ENCODE measurements around the gene DIO1.
"Not testable (repeated sequence)": the region's sequence is repeated elsewhere in the genome, so short reads cannot be mapped to it uniquely, and the experiment has no call there.

Gene DIO1

DNA sequence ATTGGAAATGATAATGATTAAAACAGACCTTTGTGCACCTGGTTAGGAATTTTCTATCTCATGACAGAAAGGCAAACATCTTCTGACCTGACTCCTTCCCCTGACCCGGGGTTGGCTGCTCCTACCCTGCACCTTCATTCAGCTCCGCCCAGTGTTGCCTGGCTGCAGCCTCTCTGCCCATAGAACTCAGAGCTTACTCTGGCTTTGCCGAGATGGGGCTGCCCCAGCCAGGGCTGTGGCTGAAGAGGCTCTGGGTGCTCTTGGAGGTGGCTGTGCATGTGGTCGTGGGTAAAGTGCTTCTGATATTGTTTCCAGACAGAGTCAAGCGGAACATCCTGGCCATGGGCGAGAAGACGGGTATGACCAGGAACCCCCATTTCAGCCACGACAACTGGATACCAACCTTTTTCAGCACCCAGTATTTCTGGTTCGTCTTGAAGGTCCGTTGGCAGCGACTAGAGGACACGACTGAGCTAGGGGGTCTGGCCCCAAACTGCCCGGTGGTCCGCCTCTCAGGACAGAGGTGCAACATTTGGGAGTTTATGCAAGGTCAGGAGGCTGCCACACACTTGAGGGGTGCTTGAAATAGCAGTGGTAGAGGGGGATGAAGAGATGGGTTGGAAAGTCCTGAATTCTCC lies at the start of gene DIO1:
DIO1 (plus strand) TSS at position 189 of the 638 bp plus-strand sequence; CDS start at position 213, 24 bp downstream.
- no peak for DNase-seq

DNA sequence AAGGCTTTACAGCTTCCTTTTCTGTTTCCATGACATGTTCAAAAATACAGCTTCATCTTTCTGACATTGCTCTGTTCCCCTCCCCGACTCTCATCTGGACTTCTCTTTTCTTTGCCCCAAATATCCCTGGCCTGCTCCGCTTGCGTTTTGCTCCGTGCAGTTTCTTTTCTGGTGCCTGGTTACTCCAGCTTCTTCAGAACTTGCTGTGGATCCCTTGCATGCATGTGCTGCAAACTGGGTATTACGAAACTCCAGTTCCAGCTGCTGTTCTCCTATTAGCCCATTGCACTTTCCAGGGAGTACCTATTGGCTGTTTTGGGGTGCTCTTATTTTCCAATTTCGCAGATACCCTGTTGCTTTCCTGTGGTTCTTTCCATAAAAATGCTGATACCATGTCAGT lies 46.0 kb upstream of the DIO1 start:
- DNase-seq = no peak

DNA sequence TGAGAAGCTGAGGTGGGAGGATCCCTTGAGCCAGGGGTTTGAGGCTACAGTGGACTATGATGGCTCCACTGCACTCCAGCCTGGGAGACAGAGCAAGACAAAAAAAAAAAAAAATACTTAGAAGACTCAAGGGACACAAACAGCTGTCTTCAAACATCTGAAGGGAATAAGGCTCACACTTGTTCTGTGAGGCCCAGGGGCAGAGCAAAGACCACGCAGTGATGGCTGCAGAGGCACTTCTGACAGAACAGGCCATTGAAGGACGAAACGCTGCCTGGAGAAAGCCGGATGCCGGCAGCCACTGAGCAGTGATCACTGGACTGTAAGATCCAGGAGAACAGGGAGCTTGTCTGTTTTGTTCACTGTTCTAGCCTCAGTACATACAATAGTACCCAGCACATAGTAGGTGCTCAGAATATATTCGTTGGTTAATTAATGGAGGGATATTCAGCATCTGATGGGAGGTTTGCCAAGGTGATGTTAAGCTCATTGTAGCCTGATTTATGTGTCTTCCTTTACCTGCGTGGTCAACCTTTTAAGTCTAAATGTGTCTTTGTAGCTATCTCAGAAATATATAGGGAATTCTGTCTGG lies 43.8 kb upstream of the DIO1 start:
- no peak for DNase-seq

DNA sequence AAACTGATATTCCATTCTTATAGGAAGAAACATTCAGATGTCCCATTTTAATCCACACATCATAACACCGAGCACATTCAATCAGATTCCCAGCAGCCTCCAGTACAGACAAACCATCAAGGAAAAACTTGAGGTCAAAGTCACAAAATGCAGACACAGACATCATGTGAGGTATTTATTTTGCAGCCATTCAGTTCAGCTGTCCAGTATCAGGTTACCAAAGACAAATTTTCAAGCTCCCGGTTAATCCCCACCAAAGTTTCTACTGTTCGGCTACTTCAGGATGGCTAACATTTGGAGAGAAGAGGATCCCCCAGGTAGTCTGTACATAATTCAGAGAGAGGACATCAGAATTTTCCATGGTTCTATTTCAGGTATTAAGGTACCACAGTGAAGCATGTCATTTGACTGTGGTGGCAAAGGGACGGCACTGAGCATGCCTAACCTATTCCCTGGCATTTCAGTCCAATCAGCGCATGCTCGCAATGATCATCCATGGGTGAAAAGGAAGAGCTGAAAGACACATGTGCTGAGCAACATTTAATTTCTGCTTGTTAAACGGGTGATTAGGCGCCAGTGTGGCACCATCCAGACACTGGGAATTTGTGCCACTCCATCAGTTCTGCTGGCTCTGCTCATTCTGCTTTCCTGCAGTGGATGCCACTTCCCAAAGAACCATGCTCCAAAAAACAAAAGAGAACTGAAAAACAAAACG lies 42.3 kb upstream of the DIO1 start:
- no peak for DNase-seq

DNA sequence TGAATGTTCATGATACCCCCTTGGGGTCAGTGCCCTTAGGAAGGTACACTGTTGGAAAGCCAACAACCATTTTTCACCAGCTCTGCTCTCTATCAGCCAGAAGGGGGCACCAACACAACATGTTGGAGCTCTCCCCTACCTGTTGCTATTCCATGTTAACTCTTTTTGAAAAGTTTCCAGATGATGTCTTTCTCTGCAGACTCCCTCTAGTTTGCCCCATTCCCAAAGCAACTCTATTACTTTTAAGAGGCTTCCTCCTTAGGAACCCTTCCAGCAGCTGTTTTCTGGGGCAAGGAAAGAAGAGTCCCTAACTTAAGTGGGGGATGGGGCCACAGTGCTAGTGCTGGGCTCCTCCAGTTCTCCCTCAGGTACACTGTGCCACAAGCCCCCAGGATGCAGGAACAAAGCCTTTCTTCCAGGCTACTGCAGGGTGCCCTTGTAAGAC lies 33.0 kb upstream of the DIO1 start:
- peak; percentile 40 to 76 (median 52) for DNase-seq

DNA sequence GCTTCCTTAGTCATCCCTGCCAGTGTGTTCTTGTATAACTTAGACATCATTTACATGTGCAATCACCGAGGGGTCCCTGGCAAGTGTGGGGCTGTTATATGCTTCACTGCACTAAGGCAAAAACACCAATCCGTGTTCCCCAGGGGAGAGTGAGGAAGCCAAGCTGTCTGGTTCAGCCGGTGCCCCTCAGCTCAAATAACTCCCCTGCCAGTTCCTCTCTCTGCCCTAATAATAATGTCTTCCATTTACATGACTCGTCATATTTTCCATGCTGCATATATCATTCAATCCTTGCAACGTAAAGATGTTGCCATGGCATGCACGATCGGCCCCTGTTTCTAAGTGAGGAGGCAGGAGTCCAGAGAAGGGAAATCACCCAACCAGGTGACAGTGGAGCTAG lies 31.5 kb upstream of the DIO1 start:
- DNase-seq = no peak

DNA sequence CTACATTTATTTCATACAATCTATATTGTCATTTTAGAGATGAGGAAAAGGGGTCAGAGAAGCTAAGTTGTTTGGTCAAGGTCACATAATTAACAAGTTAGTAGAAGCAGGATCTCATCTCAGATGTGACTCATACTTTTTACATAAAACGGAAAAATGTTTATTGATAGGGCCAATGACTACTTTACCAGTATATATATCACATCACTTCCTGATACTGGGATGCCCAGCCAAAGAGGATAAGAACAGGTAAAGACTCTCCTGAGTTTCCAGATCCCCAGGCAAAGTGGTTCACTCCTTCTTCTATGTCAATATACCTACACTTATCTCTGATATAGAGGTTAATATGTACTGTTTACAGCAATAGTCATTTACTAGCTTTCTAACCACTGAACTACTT lies 25.4 kb upstream of the DIO1 start:
- DNase-seq = no peak

DNA sequence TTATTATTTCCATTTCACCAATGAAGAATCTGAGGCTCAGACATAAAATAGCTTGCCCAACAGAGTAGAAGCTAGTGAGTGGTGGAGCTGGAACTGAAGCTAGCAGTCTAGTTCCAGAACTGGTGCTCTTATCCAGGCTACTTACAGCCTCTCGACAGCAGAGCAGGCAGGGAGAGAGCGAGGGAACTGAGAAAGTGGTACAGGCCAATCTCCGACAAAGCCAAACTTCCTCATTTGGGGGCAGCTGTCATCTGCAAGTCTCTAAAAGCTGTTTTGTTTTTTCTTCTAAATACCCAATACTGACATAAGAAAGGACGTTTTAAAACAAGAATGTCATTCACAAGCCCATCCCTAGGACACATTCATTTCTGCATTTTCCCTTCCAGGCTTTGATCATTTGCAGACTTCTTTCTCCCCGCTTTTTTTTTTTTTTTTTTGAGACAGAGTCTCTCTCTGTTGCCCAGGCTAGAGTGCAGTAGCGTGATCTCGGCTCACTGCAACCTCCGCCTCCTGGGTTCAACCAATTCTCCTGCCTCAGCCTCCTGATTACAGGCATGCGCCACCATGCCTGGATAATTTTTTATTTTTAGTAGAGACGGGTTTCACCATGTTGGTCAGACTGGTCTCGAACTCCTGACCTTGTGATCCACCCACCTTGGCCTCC lies 24.4 kb upstream of the DIO1 start:
- DNase-seq = no peak

DNA sequence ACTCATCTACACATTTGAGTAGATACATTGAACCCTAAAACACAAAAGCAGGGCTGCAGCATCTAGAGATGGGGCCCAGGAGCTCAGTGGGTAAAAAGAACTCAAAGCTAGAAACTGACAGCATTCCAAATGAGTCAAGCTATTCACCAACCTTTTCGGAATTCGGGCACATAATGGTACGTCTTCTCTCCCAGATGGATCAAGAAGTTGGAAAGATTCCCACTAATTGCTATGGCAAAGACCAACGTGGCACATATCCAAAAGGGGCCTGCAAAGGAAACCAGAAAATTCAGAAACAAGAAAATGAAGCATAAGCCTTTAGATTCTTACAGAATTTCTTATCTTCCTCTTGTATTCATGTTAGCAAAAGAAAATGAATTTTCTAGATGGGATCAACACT lies 22.8 kb upstream of the DIO1 start:
- DNase-seq = no peak

DNA sequence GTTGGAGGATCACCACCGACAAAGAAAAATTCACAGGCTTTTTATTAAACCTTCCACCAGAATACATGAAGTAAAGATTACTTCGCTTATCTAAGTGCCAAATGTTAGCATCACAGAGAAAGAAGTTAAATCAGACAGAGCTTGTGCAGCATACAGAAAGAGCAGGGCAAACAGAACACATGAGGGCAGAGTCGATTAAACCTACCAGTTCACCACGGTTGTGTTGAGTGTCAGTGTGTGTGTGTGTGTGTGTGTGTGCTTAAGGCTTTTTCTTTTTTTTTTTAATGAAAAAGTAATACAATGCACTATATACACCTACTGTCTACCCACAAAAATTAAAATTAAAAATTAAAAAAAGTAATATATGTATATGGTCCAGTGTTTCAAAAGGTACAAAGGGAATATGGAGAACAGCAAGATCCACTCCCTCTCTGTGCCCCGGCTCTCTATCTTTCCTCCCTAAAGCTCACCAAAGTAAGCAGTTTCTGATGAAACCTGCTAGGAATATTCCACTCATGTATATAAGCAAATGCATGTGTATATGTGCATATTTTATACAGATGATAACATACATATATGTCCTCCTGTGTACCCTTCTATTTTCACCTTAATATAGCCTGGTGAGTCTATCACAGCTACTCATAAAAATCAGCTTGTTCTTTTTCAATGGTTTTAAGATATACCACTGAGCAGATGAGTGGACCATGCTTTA lies 22.1 kb upstream of the DIO1 start:
- DNase-seq = no peak

DNA sequence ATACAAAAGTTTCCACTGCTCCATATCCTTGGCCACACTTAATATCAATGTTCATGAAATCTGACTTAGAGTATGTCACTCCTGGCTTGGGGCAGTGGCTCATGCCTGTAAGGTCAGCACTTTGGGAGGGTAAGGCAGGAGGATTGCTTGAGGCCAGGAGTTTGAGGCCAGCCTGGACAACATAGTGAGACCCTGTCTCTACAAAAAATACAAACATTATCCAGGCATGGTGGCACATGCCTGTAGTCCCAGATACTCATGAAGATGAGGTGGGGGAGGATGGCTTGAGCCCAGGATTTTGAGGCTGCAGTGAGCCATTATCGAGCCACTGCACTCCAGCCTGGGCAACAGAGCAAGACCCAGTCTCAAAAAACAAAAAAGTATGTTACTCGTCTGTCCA lies 18.8 kb upstream of the DIO1 start:
- DNase-seq = not testable (repeated sequence)

DNA sequence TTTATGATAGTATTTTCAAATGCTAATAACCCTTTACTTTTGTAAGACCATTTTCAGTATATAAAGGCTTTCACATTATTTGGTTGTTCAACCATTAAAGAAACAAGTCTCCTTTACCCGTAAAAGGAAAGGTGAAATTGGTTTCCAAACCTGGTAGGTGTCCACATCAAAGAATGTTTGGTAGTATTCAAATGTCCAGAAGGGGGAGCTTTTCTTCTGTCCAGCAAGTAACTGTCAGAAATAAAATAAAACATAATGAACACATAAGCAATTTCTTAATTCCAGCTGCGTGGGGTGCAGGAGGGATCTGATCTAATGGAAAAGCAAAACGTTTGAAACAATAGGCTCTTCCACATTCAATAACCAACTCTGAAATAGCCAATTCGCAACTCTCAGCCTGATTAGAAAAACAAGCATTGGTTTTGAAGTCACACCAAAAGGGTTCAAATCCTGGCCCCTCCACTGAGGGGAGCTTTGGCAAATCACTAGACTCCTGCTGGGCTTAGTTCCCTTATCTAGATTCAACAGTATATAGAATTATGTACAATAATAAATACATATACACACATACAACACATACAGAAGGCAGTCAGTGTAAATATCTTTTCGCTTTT lies 15.4 kb upstream of the DIO1 start:
- peak; percentile 18 to 73 (median 39) for DNase-seq

DNA sequence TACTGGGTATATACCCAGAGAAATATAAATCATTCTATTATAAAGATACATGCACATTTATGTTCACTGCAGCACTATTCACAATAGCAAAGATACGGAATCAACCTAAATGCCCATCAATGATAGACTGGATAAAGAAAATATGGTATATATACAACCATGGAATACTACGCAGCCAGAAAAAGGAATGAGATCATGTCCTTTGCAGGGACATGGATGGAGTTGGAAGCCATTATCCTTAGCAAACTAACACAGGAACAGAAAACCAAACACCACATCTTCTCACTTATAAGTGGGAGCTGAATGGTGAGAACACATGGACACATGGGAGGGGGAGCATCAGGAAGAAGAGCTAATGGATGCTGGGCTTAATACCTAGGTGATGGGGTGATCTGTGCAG lies 12.1 kb upstream of the DIO1 start:
- not testable (repeated sequence) for DNase-seq

DNA sequence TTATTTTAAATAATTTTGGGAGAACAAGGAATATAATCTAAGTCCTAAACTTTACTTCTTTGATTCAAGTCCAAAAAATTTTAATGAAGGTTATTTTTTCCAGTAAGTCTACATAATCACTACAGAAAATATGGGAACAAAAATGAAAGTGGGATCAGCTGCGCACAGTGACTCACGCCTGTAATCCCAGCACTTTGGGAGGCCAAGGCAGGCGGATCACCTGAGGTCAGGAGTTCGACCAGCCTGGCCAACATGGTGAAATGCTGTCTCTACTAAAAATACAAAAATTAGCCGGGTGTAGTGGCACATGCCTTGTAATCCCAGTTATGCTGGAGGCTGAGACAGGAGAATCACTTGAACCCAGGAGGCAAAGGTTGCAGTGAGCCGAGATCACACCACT lies 10.4 kb upstream of the DIO1 start:
- not testable (repeated sequence) for DNase-seq

DNA sequence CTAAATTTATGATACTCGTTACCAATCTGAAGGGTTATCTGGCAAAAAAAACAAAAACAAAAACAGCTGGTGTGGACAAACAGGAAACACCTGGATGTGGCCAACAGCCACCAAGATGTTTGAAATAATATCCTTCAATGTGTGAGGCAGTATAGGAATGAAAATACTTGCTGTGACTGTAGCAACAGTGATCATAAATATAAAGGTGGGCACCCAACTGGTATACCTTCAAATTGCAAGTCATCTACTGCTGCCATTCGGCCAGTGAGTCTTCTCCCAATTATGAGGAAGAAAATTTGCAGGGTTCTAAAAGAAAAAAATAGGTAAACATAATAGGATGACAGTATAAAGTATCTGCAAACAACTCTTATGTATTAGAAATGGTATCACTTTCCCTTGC lies 5.3 kb upstream of the DIO1 start:
- no peak for DNase-seq

DNA sequence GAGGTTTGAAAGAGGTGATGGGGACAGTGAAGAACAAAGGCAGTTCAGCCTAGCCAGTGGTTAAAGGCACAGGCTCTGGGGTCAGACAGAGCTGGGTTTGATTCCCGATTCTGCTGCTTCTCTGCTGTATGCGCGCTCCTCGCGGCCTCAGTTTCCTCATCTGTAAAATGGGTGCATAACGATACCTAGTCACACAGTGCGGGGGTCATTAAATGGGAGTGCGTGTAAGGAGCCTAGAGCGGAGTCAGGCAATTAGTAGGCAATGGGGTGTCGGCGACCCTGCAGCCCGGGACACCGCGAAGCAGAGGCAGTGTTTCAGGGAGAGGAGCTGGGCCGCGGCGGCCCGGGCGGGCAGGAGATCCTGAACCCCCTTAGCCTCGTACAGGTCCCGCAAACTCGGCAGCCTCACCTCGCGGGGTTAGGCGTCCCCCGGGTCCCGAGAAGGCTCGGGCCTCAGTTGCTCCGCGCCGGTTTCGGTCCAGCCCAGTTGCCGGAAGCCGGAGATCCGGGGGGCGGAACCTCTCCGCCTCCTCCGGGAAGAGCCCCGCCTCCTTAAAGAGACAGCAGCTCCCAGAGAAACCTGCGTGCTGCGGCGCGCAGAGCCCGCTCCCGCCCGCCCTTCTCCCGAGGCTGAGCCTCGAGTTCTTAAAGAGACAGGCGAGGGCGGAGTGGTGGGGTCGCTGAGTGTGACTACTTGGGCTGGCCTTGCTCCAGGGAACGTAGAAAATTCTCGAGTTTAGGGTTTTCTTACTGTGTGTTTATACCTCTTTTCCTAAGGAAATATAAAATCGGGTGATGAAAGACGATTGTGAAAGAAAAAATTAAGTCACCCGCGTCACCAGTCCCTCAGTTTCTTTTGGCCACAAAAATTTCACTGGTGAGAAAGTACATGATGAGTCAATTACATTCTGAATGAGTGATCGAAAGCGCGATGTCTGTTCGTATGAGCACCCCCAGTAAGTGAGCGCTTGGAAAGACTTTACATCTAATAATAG lies 4.4 kb upstream of the DIO1 start, which contains the start of gene YIPF1:
YIPF1 (minus strand) TSS at position 494 of the 995 bp plus-strand sequence. CDS start 860 bp downstream, outside the sequence.
- DNase-seq = peak; percentile 86 to 91 (median 91)

DNA sequence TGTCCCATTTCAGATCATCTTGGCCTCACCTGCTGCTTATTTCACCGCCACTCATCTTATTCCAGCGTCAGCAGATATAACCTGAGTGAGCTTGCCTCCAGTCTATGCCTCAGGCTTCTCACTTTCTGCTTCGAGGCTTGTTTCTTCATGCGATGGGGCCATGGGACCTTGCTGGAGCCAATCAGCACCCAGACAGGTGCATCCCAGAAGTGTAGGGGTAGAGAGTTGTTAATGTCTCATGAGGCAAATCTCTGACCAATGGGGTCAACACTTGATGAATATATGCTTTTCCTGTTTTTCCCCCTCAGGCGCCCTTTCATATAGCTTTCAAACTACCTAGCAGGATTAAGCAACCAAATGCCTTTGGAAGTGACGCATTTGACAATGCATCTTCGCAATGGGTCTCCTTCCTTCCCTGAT lies 3.5 kb upstream of the DIO1 start:
- peak; percentile 13 to 62 (median 33) for DNase-seq

DNA sequence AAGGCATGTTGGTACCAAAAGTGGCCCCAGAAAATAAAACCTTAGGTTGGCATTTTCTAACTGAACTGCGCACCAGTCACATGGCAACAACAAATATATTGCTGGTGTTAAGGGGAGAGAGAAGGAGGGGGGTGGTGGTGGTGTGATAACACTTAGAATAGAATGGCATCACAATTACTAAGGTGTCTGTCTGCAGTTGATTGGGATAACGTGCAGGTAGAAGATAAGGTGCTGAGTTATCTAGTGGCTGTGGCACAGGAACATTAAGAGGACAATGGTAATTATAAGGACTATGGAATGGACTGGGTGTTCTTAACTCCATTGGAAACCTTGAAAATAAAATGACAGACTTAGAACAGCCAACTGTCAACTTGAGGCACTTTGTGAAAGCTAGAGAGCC lies 3.0 kb upstream of the DIO1 start:
- no peak for DNase-seq

DNA sequence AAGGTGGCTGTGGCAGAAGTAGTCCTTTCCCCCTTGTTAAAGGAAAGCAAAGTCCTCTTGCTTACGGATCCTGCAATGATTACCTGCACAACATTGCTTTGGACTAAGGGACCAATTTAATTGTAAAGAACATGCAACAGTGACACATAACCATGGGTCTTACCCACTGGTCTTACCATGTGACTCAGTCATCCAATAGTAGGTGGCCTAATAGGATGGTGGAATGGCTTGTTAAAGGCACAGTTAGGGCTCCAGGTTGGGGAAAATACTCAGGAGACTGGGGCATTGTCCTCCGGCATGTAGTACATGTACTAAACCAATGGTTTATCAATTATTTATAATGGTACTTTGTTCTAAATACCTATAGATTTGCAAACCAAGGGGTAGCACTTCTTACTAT lies 2.3 kb upstream of the DIO1 start:
- no peak for DNase-seq

DNA sequence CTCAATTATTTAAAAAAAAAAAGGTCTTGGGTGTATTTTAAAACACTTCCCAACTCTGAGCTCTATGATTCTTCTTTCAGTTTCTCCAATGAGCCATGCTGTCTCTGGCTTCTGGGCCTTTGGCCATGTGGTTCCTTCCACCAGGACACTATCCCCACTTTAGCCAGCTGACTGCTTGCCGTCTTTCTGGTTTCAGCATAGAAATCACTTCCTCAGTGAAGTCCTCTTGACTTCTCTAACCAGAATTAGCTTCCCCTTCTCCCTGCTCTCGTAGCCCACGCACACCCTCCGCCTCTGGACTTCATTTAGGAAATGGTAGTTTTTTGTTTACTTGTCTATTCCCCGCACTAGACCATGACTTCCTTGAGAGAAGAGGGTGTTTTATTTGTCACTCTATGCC lies 1.1 kb upstream of the DIO1 start:
- DNase-seq = no peak

DNA sequence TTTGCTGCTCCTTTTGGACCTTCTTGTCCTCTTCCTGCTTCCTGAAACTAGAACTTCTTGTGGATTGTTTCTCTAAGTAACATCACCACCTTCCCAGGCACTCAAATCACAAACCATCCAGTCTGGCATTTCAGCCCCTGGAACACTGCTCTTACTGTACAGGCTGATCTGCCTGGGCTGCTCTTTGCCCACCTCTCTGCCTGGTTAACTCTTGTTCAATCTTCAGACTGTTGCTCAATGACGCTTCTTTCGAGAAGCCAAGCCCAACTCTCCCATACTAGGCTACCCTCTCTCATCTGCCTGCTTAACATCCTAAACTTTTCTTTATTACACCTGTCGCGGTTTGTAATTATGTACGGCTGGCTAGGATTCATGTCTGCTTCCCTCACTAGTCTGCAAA lies 657 bp downstream of the DIO1 start:
- no peak for DNase-seq
